Neural crest cell (in vitro differentiated cells): ENCODE results near the gene ADCY6. TPM values are rescaled to one million over a fixed set of nuclear protein-coding genes. Genes with fewer than 3 reads are reported as not detected.

Source experiments
- DNase-seq: peaks from one replicate; pipeline ENCODE4 v3.0.0; 2021; ENCODE audit warnings: low read depth, mixed read lengths, low spot score
- H3K27ac Mint-ChIP-seq: one replicate; pipeline ENCODE4 v1.8.0; 2021; ENCODE audit warnings: mild to moderate bottlenecking, mixed read lengths; ENCODE audit not compliant: unreplicated experiment
- H3K27me3 Mint-ChIP-seq: 2 replicates; pipeline ENCODE4 v1.8.0; 2021; ENCODE audit warnings: low read depth, mild to moderate bottlenecking, mixed read lengths
- H3K36me3 Mint-ChIP-seq: 2 replicates; pipeline ENCODE4 v1.8.0; 2021; ENCODE audit warnings: low read depth, mild to moderate bottlenecking, mixed read lengths
- H3K4me1 Mint-ChIP-seq: 2 replicates; pipeline ENCODE4 v1.8.0; 2021; ENCODE audit warnings: mixed read lengths
- H3K4me3 Mint-ChIP-seq: one replicate; pipeline ENCODE4 v1.8.0; 2021; ENCODE audit warnings: mild to moderate bottlenecking, mixed read lengths
- H3K9me3 Mint-ChIP-seq: 2 replicates; pipeline ENCODE4 v1.8.0; 2021; ENCODE audit warnings: mixed read lengths
- total RNA-seq: library from RNA; stranded (reverse); gene quantifications from 2 replicates; pipeline ENCODE4 v1.2.1, GENCODE V29; 2021
- TF ChIP-seq, protein P1 (sequence below): fragments of 200-600 bp; sonication (generic); conservative IDR thresholded peaks from 2 replicates; pipeline ENCODE4 v1.5.0; 2021; ENCODE audit warnings: antibody characterized with exemption, mild to moderate bottlenecking

The ADCY6 gene
- total RNA-seq, 1 donor from 2014 or later = 79.5 TPM

DNA sequence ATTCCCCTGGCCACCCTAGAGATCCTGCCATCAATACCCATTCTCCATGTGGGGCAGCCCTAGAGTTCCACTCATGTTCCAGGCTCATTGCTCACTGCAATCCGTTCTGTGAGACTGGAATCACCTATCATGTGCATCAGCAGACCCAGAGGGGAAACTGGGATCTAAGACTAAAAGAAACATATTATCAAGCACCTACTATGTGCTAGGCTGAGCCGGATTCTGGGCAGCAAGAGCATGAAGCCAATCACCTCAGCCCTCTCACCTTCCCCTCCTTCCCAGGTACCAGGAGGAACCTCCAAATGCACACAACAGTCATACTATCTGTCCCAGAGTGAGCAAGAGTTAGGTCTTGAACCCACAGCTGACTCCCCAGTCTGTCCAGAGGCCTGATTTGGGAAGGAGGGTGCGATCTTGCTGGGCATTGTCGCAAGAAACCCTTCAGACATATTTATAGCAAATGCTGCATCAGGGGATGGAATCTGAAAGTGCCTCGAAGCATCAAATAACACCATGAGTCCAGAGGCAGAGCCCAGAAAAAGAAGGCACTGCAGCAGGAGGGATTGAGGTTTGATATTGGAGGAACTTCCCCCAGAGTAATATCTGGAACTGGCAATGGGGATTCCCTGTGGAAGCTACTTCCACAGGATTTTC, 22.7 kb upstream of the ADCY6 start:
- H3K27ac Mint-ChIP-seq = no peak overlapping the region
- no peaks in the 10 kb centered on the region for H3K36me3 Mint-ChIP-seq
- TF ChIP-seq, protein P1, sequence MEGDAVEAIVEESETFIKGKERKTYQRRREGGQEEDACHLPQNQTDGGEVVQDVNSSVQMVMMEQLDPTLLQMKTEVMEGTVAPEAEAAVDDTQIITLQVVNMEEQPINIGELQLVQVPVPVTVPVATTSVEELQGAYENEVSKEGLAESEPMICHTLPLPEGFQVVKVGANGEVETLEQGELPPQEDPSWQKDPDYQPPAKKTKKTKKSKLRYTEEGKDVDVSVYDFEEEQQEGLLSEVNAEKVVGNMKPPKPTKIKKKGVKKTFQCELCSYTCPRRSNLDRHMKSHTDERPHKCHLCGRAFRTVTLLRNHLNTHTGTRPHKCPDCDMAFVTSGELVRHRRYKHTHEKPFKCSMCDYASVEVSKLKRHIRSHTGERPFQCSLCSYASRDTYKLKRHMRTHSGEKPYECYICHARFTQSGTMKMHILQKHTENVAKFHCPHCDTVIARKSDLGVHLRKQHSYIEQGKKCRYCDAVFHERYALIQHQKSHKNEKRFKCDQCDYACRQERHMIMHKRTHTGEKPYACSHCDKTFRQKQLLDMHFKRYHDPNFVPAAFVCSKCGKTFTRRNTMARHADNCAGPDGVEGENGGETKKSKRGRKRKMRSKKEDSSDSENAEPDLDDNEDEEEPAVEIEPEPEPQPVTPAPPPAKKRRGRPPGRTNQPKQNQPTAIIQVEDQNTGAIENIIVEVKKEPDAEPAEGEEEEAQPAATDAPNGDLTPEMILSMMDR = no peak
- no peaks in the 10 kb centered on the region for H3K9me3 Mint-ChIP-seq
- H3K4me1 Mint-ChIP-seq = peaks cover 30% of the 10 kb centered on the region
- peaks cover 10% of the 10 kb centered on the region for H3K27me3 Mint-ChIP-seq
- DNase-seq = no peak
- peak overlapping the region; percentile 80 for H3K4me3 Mint-ChIP-seq

DNA sequence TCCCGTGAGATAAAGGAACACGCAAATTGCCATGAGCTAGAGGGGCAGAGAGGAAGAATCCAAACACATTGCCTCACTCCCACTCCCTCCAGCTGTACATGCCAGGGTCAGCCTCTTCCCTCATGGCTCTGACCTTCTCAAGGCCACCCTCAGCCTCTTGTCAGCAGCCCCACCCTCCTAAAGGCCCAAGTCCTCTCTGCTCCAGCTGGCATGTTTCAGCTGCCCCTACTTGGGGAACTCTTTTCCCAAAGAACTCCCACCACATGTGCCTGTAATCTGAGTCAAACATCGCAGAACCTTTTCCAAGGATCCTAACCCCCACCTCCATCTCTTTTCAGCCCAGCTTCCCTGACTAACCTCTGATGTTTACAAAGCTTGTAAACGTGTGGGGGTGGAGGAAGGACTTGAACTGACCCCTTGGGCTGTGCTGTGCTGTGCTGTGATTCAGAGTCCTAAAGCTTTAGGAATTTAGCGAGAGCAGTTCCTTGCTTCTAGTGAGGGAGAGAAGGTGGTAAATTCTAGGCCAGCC, 22.1 kb upstream of the ADCY6 start:
- Mint-ChIP-seq H3K4me3 (peak overlapping the region; percentile 68), H3K27ac (no peak overlapping the region), H3K36me3 (no peaks in the 10 kb centered on the region), H3K4me1 (peaks cover 25% of the 10 kb centered on the region), H3K9me3 (no peaks in the 10 kb centered on the region), H3K27me3 (peaks cover 10% of the 10 kb centered on the region)
- TF ChIP-seq, protein P1 = no peak
- no peak for DNase-seq

- Mint-ChIP-seq H3K36me3 (no peaks in the 10 kb centered on the region), H3K4me3 (no peak overlapping the region), H3K27ac (no peak overlapping the region), H3K27me3 (peaks cover 4% of the 10 kb centered on the region), H3K4me1 (peaks cover 15% of the 10 kb centered on the region), H3K9me3 (no peaks in the 10 kb centered on the region)
- TF ChIP-seq, protein P1 = no peak
- DNase-seq = no peak
Observed at GRCh38 chr12:48807981-48808380, 19.1 kb upstream of the ADCY6 start.

DNA sequence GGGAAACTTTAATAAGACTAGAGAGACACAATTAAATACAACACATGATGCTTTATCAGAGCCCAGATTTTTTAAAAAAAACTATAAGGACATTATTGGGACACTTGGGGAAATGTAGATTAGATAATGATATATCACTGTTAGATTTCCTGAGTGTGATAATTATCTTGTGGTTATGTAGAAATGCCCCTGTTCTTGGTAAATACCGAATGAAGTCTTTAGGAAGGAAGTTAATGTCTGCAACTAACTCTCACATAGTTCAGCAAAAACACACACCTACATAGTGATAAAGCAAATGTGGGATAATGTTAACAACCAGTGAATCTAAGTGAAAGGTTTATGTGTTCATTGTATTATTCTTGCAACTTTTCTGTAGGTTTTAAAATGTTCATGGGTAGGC, 14.8 kb upstream of the ADCY6 start:
- Mint-ChIP-seq H3K27ac (no peak overlapping the region), H3K4me3 (no peak overlapping the region), H3K27me3 (no peaks in the 10 kb centered on the region), H3K9me3 (no peaks in the 10 kb centered on the region), H3K36me3 (no peaks in the 10 kb centered on the region), H3K4me1 (no peaks in the 10 kb centered on the region)
- TF ChIP-seq, protein P1 = no peak
- DNase-seq = no peak

DNA sequence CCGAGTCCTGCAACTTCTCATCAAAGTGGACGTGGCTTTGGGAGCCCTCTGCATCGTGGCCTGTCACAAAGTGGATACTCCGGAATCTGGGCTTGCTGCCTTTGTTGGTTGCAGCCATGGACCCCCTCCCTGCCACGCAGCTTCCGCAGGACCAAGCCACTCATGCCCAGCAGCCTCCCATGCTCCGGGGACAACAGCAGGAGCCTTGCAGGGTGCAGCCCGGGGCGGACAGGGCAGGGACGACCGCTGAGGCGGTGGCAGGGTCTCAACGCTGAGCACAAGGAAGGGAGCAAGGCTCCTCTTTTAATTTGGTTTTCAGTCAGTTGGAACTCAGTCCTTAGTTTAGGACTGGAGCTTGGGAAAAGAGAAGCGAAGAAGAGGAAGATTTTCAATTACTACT, 12.1 kb upstream of the ADCY6 start:
- H3K27ac Mint-ChIP-seq = no peak overlapping the region
- no peak for DNase-seq
- no peaks in the 10 kb centered on the region for H3K27me3 Mint-ChIP-seq
- TF ChIP-seq, protein P1 = no peak
- no peak overlapping the region for H3K4me3 Mint-ChIP-seq
- H3K36me3 Mint-ChIP-seq = no peaks in the 10 kb centered on the region
- peaks cover 2% of the 10 kb centered on the region for H3K4me1 Mint-ChIP-seq
- no peaks in the 10 kb centered on the region for H3K9me3 Mint-ChIP-seq
